ENCODE results near the gene RAP2A. TPM values are rescaled to one million over a fixed set of nuclear protein-coding genes. Genes with fewer than 3 reads are reported as not detected.

RAP2A gene
- total RNA-seq, 6 experiments from 2014 or later = 14.7 to 21.6 (median 18.5) TPM

- TF ChIP-seq CTCF (IDR thresholded peaks at IDR 0.05) = no peak
- no peak overlapping the region for H3K27ac Mint-ChIP-seq
- no peaks in the 10 kb centered on the region; the same call in 1 of the 2 replicates for H3K27me3 Mint-ChIP-seq (ENCODE audit: insufficient read depth)
- peaks cover 10% of the 10 kb centered on the region; the same call in 1 of the 2 replicates for H3K36me3 Mint-ChIP-seq (ENCODE audit: low read depth)
- no peak for DNase-seq
- no peak overlapping the region for H3K4me3 Mint-ChIP-seq
- H3K4me1 Mint-ChIP-seq (ENCODE audit: low read depth) = peaks cover 10% of the 10 kb centered on the region
- no peaks in the 10 kb centered on the region for H3K9me3 Mint-ChIP-seq
Measured at GRCh38 chr13:97454699-97455098, 20.7 kb downstream of the RAP2A start.

GRCh38 chr13:97456047-97456446, 22.1 kb downstream of the RAP2A start:
- H3K36me3 Mint-ChIP-seq (ENCODE audit: low read depth) = peaks cover 9% of the 10 kb centered on the region; the same call in 1 of the 2 replicates
- TF ChIP-seq CTCF (IDR thresholded peaks at IDR 0.05) = no peak
- H3K27ac Mint-ChIP-seq = no peak overlapping the region
- no peak for DNase-seq
- no peaks in the 10 kb centered on the region for H3K9me3 Mint-ChIP-seq
- H3K4me3 Mint-ChIP-seq = no peak overlapping the region
- no peaks in the 10 kb centered on the region; the same call in 1 of the 2 replicates for H3K27me3 Mint-ChIP-seq (ENCODE audit: insufficient read depth)
- H3K4me1 Mint-ChIP-seq (ENCODE audit: low read depth) = peaks cover 16% of the 10 kb centered on the region

GRCh38 chr13:97459215-97459777, 25.3 kb downstream of the RAP2A start:
- H3K4me1 Mint-ChIP-seq (ENCODE audit: low read depth) = peaks cover 16% of the 10 kb centered on the region
- no peak overlapping the region for H3K27ac Mint-ChIP-seq
- H3K9me3 Mint-ChIP-seq = no peaks in the 10 kb centered on the region
- no peak overlapping the region for H3K4me3 Mint-ChIP-seq
- no peaks in the 10 kb centered on the region; the same call in 1 of the 2 replicates for H3K27me3 Mint-ChIP-seq (ENCODE audit: insufficient read depth)
- DNase-seq = no peak
- TF ChIP-seq CTCF (IDR thresholded peaks at IDR 0.05) = no peak
- peaks cover 4% of the 10 kb centered on the region; the same call in 1 of the 2 replicates for H3K36me3 Mint-ChIP-seq (ENCODE audit: low read depth)

GRCh38 chr13:97460004-97460775, 26.2 kb downstream of the RAP2A start:
- H3K4me3 Mint-ChIP-seq = no peak overlapping the region
- no peaks in the 10 kb centered on the region; the same call in 1 of the 2 replicates for H3K27me3 Mint-ChIP-seq (ENCODE audit: insufficient read depth)
- no peak for TF ChIP-seq CTCF (IDR thresholded peaks at IDR 0.05)
- no peaks in the 10 kb centered on the region for H3K9me3 Mint-ChIP-seq
- no peak overlapping the region for H3K27ac Mint-ChIP-seq
- H3K36me3 Mint-ChIP-seq (ENCODE audit: low read depth) = peaks cover 4% of the 10 kb centered on the region; the same call in 1 of the 2 replicates
- no peak for DNase-seq
- H3K4me1 Mint-ChIP-seq (ENCODE audit: low read depth) = peaks cover 16% of the 10 kb centered on the region

- 0 out of 2 replicates have a peak, but pooled peaks cover 4% of the 10 kb centered on the region for H3K36me3 Mint-ChIP-seq (ENCODE audit: low read depth)
- DNase-seq = no peak
- no peak overlapping the region for H3K4me3 Mint-ChIP-seq
- no peaks in the 10 kb centered on the region; the same call in 1 of the 2 replicates for H3K27me3 Mint-ChIP-seq (ENCODE audit: insufficient read depth)
- no peaks in the 10 kb centered on the region for H3K9me3 Mint-ChIP-seq
- H3K4me1 Mint-ChIP-seq (ENCODE audit: low read depth) = peaks cover 16% of the 10 kb centered on the region
- H3K27ac Mint-ChIP-seq = no peak overlapping the region
- TF ChIP-seq CTCF (IDR thresholded peaks at IDR 0.05) = no peak
Measured at GRCh38 chr13:97460853-97461252, 26.9 kb downstream of the RAP2A start.

Data from HFFc6 (cell line).